CD4-positive, alpha-beta T cell treated with Interleukin-6 at 100 ng/mL for 8 hours (primary cell): ENCODE data around the gene CAPN3.

Source experiments
- DNase-seq: peaks from one replicate; pipeline ENCODE4 v3.0.0-alpha.2; 2020; ENCODE audit warnings: mixed read lengths, low spot score

CAPN3 gene

DNA sequence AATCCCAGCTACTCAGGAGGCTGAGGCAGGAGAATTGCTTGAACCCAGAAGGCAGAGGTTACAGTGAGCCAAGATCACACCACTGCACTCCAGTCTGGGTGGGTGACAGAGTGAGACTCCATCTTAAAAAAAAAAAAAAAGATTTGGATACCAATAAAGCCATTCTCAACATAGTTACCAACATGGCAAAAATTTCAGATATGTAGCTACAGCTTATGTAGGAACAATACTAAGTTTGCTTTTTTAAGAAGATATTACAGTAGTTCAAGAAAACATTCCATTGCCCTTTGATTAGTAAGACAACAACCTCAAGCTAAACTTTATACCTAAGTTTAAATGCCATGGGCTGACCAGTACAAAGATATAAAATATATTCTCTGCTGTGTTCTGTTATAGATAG is 97.2 kb downstream of the CAPN3 start:
- no peak for DNase-seq

DNA sequence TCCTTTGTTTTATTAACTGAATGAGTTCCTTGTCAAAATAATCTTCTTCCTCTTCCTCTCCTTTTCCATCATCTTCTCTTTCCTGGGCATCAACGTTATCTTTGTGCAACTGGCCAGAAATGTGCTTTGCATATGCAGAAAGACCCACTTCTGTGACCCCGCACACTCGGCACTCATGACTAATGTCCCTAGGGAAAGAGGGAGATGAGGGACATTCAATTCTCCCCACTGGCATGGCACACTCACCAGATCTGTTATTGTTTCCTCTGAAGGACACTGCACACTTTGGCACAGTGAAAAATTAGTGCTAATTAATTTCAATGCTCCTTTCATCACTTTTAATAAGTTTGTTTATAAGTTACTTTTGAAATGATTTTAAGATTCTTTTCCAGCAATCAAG is 97.7 kb downstream of the CAPN3 start:
- DNase-seq = no peak

DNA sequence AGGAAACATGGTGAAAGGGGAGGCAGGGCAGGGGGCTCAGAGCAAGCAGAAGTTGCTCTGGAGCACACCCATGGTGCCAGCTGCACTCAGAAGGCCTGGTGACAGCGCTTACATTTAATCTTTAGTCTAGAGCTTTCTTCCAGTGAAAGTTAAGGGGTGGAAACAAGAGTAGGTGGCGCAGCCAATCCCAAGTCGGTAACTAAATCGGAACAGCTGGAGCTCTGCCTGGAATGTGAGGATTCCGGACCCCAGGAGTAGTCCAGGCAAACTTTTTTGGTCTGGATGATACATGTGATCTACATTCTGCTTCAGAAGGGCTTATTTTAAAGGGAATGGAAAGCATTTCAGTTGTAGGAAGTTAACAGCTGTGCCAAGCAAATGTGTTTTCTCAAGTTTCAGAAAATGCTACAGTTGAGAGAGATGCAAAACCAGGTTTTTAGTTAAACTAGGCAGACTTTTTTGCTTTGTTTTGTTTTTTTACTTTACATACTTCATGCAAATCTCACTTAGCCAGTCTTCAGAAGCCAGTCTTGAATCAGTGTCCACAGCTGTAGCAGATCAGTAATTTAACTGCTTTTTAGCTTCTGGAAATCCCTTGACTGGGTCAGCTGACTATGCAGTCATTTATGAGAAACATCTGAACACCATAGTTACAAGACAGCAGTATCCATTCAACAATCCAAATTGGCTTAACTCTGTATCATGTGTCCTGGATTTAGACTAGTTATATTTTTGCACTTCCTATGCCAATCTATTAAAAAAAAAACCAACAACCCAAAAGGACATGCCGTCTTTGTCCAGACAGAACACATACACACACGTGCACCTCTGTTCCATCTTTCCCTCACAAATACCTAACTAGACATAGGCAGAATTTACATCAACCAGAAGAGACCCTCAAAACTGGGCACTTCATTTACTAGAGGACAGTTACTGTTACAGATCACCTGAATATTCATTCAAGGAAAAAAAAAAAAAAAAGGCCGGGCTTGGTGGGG is 98.4 kb downstream of the CAPN3 start:
- no peak for DNase-seq

DNA sequence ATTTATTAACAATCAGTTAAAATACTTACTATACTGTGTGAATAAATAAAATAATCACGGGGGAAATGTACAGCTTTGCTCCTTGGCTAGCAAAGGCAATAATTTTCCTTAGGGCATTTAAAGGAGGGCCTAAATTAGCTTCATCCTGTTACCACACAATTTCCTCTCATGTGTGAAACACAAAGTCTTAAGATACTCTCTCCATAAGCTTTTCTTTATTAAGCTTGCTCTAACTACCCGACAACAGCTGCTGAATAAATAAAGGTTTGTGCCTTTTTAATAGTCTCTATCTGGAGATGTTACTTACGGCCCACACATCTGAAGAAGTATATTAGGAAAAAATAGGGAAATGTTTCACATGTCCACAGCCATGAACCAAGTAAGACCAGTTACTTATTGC is 102.0 kb downstream of the CAPN3 start:
- DNase-seq = no peak
